ENCODE results near the gene ST8SIA2.

GRCh38 chr15:92394309-92395097, 822 bp downstream of the ST8SIA2 start:
- no peak for TF ChIP-seq CTCF (IDR thresholded peaks at IDR 0.05)
- no peak for TF ChIP-seq POLR2A (IDR thresholded peaks at IDR 0.05)
